Activated CD8-positive, alpha-beta T cell treated with anti-CD3 and anti-CD28 coated beads, Interleukin-2, amount 10 ng/mL, durations not matched to agents 7 days and 5 days (primary cell): ENCODE measurements around the gene PLK1. TPM values are rescaled to one million over a fixed set of nuclear protein-coding genes. Genes with fewer than 3 reads are reported as not detected.
A peak's percentile ranks its signal among the peaks of the same experiment; 100 is the strongest.

Experiments used
- ATAC-seq: fragments of 150-1000 bp; cut with Tn5 transposase; one replicate; pipeline ENCODE4 v1.10.0; 2021; ENCODE audit warnings: moderate library complexity
- CTCF ChIA-PET: fragments of 350-600 bp; sonication (Branson Sonifier 250); formaldehyde crosslinking; loops from one replicate; lab custom pipeline; 2021; ENCODE audit warnings: antibody characterized with exemption; lab: Charles Lee
- POLR2A ChIA-PET: fragments of 350-600 bp; sonication (Branson Sonifier 250); formaldehyde crosslinking; loops from one replicate; lab custom pipeline; 2021; ENCODE audit warnings: antibody characterized with exemption; lab: Charles Lee
- DNase-seq: peaks from one replicate; pipeline ENCODE4 v3.0.0-alpha.2; 2020
- H3K27ac Mint-ChIP-seq: one replicate; pipeline ENCODE4 v1.8.0; 2021; ENCODE audit warnings: mild to moderate bottlenecking, mixed read lengths
- H3K27me3 Mint-ChIP-seq: one replicate; pipeline ENCODE4 v1.8.0; 2021; ENCODE audit warnings: low read depth, mixed read lengths
- H3K36me3 Mint-ChIP-seq: one replicate; pipeline ENCODE4 v1.8.0; 2021; ENCODE audit warnings: low read depth, mixed read lengths
- H3K4me1 Mint-ChIP-seq: one replicate; pipeline ENCODE4 v1.8.0; 2021; ENCODE audit warnings: low read depth, mixed read lengths
- H3K4me3 Mint-ChIP-seq: one replicate; pipeline ENCODE4 v1.8.0; 2021; ENCODE audit warnings: mild to moderate bottlenecking, mixed read lengths
- H3K9me3 Mint-ChIP-seq: one replicate; pipeline ENCODE4 v1.8.0; 2022; ENCODE audit warnings: mixed read lengths; ENCODE audit not compliant: insufficient read depth
- total RNA-seq, 2 experiments: library from RNA; stranded (reverse); gene quantifications; one replicate each; pipeline ENCODE4 v1.2.3, GENCODE V29; 2021

The PLK1 gene
- total RNA-seq, 2 experiments from 2014 or later = 138 to 139 TPM

DNA sequence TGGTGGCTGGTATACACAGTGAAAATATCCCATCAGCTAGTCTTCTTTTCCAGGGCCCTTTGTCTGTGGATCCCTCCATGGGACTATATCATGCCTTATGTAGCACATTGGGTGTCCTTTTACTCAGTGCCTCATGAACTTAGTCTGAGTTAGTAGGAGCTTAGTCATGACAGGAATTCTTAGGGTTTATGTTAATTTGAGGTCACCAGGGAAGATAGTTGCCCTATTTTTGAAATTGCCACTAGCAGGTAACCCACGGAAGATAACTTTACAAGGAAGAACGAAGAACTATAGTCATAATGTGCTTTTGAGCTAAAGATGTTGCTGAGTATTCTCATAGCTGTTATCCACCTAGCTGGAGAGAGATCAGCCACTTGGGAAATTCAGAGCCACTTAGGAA is 14.8 kb upstream of the PLK1 start:
- ChIA-PET POLR2A (no interaction called here), CTCF (interaction anchor here (1.4 kb wide), 1 partner anchor 139 kb away, joined by 3 read pairs; no protein-coding TSS in a partner anchor)
- Mint-ChIP-seq H3K27me3 (no peaks in the 10 kb centered on the region), H3K9me3 (no peaks in the 10 kb centered on the region), H3K27ac (no peak overlapping the region), H3K4me1 (peaks cover 3% of the 10 kb centered on the region), H3K4me3 (no peak overlapping the region), H3K36me3 (peaks cover 83% of the 10 kb centered on the region)
- ATAC-seq (no peak), DNase-seq (no peak)

- H3K9me3 Mint-ChIP-seq = no peaks in the 10 kb centered on the region
- peaks cover 79% of the 10 kb centered on the region for H3K36me3 Mint-ChIP-seq
- POLR2A ChIA-PET = interaction anchor here (0.6 to 1.3 kb wide), 2 partner anchors 12 to 219 kb away, joined by 3 read pairs; partner anchors contain the start of gene PLK1
- ATAC-seq (no peak), DNase-seq (no peak)
- H3K4me3 Mint-ChIP-seq = no peak overlapping the region
- H3K27ac Mint-ChIP-seq = no peak overlapping the region
- H3K27me3 Mint-ChIP-seq = no peaks in the 10 kb centered on the region
- peaks cover 22% of the 10 kb centered on the region for H3K4me1 Mint-ChIP-seq
- CTCF ChIA-PET = no interaction called here
Measured at GRCh38 chr16:23666571-23667354, 11.9 kb upstream of the PLK1 start.

- Mint-ChIP-seq H3K4me1 (peaks cover 22% of the 10 kb centered on the region), H3K27ac (no peak overlapping the region), H3K9me3 (no peaks in the 10 kb centered on the region), H3K4me3 (no peak overlapping the region), H3K36me3 (peaks cover 75% of the 10 kb centered on the region), H3K27me3 (no peaks in the 10 kb centered on the region)
- no peak for DNase-seq
- CTCF ChIA-PET = no interaction called here
- no peak for ATAC-seq
- POLR2A ChIA-PET = interaction anchor here (1.3 kb wide), 1 partner anchor 11 kb away, joined by 3 read pairs; the partner anchor contains the start of gene PLK1
Measured at GRCh38 chr16:23667355-23667659, 11.4 kb upstream of the PLK1 start.

- ChIA-PET CTCF (no interaction called here), POLR2A (interaction anchor here (1.1 to 2.6 kb wide), 3 partner anchors 10 to 35 kb away, joined by 3 to 11 read pairs (median 4); partner anchors contain the start of gene PLK1)
- DNase-seq (no peak), ATAC-seq (no peak)
- no peak overlapping the region for H3K4me3 Mint-ChIP-seq
- H3K27ac Mint-ChIP-seq = no peak overlapping the region
- H3K4me1 Mint-ChIP-seq = peaks cover 22% of the 10 kb centered on the region
- no peaks in the 10 kb centered on the region for H3K27me3 Mint-ChIP-seq
- peaks cover 67% of the 10 kb centered on the region for H3K36me3 Mint-ChIP-seq
- H3K9me3 Mint-ChIP-seq = no peaks in the 10 kb centered on the region
Measured at GRCh38 chr16:23668225-23668624, 10.5 kb upstream of the PLK1 start.

GRCh38 chr16:23668873-23669272 is 9.8 kb upstream of the PLK1 start:
- no peak for ATAC-seq
- no peak for DNase-seq
- Mint-ChIP-seq H3K4me3 (no peak overlapping the region), H3K4me1 (peaks cover 22% of the 10 kb centered on the region), H3K9me3 (no peaks in the 10 kb centered on the region), H3K36me3 (peaks cover 66% of the 10 kb centered on the region), H3K27me3 (no peaks in the 10 kb centered on the region), H3K27ac (no peak overlapping the region)
- CTCF ChIA-PET = interaction anchor here (1.5 kb wide), 1 partner anchor 9 kb away, joined by 5 read pairs; no protein-coding TSS in a partner anchor
- POLR2A ChIA-PET = interaction anchor here (1.1 to 2.6 kb wide), 3 partner anchors 10 to 36 kb away, joined by 3 to 11 read pairs (median 4); partner anchors contain the start of gene PLK1

DNA sequence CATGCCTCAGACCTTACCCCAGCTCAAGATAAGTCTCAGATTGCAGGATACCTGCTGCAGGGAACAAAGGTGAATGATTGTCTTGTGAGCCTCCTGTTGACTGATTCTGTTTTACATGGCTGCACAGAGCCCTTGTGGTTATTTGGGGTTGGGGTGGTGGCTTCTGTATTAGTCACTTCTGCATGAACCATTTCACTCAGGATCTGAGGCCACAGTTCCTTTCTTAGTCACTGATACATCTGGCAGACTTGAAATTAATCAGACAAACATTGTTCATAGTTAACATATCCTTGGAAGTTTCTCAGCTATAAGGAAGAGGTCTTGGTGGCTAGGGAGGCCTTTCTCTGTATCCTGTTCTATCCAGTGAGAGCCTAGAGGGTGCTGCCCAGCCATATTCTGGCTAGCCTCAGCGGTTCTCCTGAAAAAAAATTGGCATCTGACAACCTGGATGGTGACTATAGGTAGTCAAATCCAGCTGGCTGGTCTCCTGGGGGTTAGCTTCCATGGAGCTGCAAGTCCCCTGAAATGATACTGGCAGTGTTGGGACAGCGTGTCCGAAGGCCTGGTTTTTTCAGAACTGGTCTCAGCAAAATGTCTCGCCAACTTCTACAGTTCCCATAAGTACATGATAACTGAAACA is 8.4 kb upstream of the PLK1 start:
- ChIA-PET CTCF (interaction anchor here (0.7 to 1.5 kb wide), 3 partner anchors 11 to 447 kb away, joined by 3 to 5 read pairs (median 3); no protein-coding TSS in a partner anchor), POLR2A (interaction anchor here (1.6 to 2.6 kb wide), 2 partner anchors 9 to 12 kb away, joined by 4 to 11 read pairs; partner anchors contain the start of gene PLK1)
- Mint-ChIP-seq H3K27me3 (no peaks in the 10 kb centered on the region), H3K4me1 (peaks cover 22% of the 10 kb centered on the region), H3K4me3 (no peak overlapping the region), H3K36me3 (peaks cover 62% of the 10 kb centered on the region), H3K27ac (peak overlapping the region; percentile 47), H3K9me3 (no peaks in the 10 kb centered on the region)
- ATAC-seq (peak; percentile 93), DNase-seq (peak; percentile 79)

DNA sequence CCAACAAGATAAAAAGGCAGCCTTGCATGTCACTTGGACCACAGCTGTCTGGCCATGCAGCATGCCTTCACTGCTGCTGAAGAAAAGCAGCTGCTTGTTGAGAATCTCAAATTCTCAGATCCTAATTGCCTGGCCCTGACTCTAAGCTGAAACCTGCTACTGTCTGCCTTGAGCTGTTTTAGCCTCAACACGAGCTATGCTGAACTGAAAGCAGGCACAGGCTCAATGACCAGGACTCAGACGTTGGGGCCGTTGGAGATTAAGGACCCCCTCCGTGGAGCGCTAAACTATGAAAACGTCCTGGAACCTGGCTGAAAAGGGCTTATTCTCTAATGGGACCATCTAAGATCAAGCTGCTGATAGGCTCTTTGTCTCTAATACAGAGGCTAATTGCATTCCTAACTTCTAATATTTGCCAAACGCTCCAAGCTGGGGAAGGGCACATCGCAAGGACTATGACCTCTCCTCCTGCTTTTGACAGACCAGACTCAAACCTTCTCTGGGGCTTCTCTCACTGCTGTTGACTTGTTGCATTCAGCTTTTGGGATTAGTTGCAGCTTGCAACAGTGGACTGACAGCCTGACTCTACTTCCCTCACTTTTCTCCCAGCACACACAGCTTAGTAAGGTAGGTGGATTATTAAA is 4.6 kb upstream of the PLK1 start:
- H3K4me3 Mint-ChIP-seq = no peak overlapping the region
- no peak for ATAC-seq
- no peak overlapping the region for H3K27ac Mint-ChIP-seq
- H3K9me3 Mint-ChIP-seq = no peaks in the 10 kb centered on the region
- H3K27me3 Mint-ChIP-seq = no peaks in the 10 kb centered on the region
- no peak for DNase-seq
- POLR2A ChIA-PET = no interaction called here
- H3K36me3 Mint-ChIP-seq = peaks cover 36% of the 10 kb centered on the region
- peaks cover 26% of the 10 kb centered on the region for H3K4me1 Mint-ChIP-seq
- CTCF ChIA-PET = interaction anchor here (0.6 to 1.2 kb wide), 2 partner anchors 22 to 77 kb away, joined by 3 to 4 read pairs; no protein-coding TSS in a partner anchor

DNA sequence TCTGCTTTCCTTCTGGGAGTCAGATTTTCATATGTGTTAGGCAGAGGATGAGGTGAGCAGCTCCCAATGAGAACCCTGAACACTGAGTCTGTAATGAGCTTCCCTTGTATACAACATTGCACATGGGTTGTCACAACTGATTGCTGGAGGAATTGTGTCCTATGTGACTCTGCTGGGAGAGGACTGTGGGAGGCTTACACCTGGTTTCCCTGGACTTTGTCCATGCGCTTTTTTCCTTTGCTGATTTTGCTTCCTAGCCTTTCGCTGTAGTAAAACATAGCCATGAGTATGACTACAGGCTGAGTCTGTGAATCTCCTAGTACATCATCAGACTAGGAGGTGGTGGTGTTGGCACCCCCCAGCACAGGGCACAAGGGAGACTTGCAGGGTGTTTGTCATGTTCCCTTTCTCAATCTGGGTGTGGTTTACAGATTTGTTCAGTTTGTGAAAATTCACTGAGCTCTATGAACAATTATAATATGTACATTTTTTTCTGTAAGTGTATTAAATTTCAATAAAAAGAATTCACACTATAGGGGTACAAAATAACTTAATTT is 1.7 kb upstream of the PLK1 start:
- peak overlapping the region; percentile 23 for H3K27ac Mint-ChIP-seq
- ATAC-seq (no peak), DNase-seq (no peak)
- peaks cover 46% of the 10 kb centered on the region for H3K36me3 Mint-ChIP-seq
- H3K9me3 Mint-ChIP-seq = no peaks in the 10 kb centered on the region
- ChIA-PET POLR2A (interaction anchor here (0.9 to 1.7 kb wide), 2 partner anchors 12 to 14 kb away, joined by 3 to 6 read pairs; no protein-coding TSS in a partner anchor), CTCF (interaction anchor here (1.1 kb wide), 1 partner anchor 11 kb away, joined by 3 read pairs; no protein-coding TSS in a partner anchor)
- H3K27me3 Mint-ChIP-seq = no peaks in the 10 kb centered on the region
- H3K4me1 Mint-ChIP-seq = peaks cover 32% of the 10 kb centered on the region
- H3K4me3 Mint-ChIP-seq = no peak overlapping the region

- POLR2A ChIA-PET = interaction anchor here (0.7 to 2.6 kb wide), 5 partner anchors 10 to 122 kb away, joined by 3 to 11 read pairs (median 3); partner anchors contain the start of genes EARS2 and UBFD1
- peaks cover 61% of the 10 kb centered on the region for H3K36me3 Mint-ChIP-seq
Measured at GRCh38 chr16:23679274-23679985, 741 bp downstream of the PLK1 start.

DNA sequence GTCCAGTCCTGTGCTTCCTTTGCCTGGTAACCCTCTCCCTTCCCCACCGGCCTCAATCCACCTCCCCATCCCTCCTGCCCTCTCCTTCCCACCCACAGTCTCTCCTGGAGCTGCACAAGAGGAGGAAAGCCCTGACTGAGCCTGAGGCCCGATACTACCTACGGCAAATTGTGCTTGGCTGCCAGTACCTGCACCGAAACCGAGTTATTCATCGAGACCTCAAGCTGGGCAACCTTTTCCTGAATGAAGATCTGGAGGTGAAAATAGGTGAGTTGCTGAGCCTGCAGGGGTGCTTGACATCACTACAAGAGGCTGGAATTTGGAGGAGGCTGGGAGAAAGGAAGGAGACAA is 1.3 kb downstream of the PLK1 start:
- CTCF ChIA-PET = interaction anchor here (1.1 to 1.6 kb wide), 2 partner anchors 14 to 40 kb away, joined by 3 to 4 read pairs; no protein-coding TSS in a partner anchor
- Mint-ChIP-seq H3K4me1 (peaks cover 42% of the 10 kb centered on the region), H3K27ac (peak overlapping the region; percentile 84), H3K9me3 (no peaks in the 10 kb centered on the region), H3K4me3 (peak overlapping the region; percentile 96), H3K27me3 (no peaks in the 10 kb centered on the region), H3K36me3 (peaks cover 61% of the 10 kb centered on the region)
- DNase-seq (no peak), ATAC-seq (no peak)
- POLR2A ChIA-PET = interaction anchor here (0.7 to 2.6 kb wide), 5 partner anchors 9 to 123 kb away, joined by 3 to 11 read pairs (median 3); partner anchors contain the start of genes DCTN5, EARS2, PALB2 and UBFD1

More at GRCh38 chr16:23679274-23679985, 741 bp downstream of the PLK1 start:
- Mint-ChIP-seq H3K27me3 (no peaks in the 10 kb centered on the region), H3K4me3 (peak overlapping the region; percentile 96), H3K4me1 (peaks cover 42% of the 10 kb centered on the region), H3K9me3 (no peaks in the 10 kb centered on the region), H3K27ac (peak overlapping the region; percentile 84)
- CTCF ChIA-PET = interaction anchor here (1.1 to 1.6 kb wide), 2 partner anchors 14 to 39 kb away, joined by 3 to 4 read pairs; no protein-coding TSS in a partner anchor
- DNase-seq (peak; percentile 41), ATAC-seq (peak; percentile 11)
